OCI-LY3 (cell line): ENCODE data around the gene AGBL1.

Source experiments
- CTCF ChIP-seq: fragments of 200-600, 300-600 bp; sonication (generic); IDR thresholded peaks from 2 replicates; pipeline ENCODE4 v1.5.1; 2014; ENCODE audit warnings: antibody characterized with exemption, low read length, low read depth
- EZH2phosphoT487 ChIP-seq: fragments of 200-600 bp; shearing (Covaris generic); IDR thresholded peaks from 2 replicates; pipeline ENCODE4 v1.6.1; 2018; ENCODE audit warnings: antibody characterized with exemption, mixed run types, low read depth

GRCh38 chr15:86649277-86649676 lies 569.6 kb downstream of the AGBL1 start:
- TF ChIP-seq CTCF (no peak), EZH2phosphoT487 (no peak)
